ENCODE results near the gene OGA. TPM values are rescaled to one million over a fixed set of nuclear protein-coding genes. Genes with fewer than 3 reads are reported as not detected.

OGA gene
- total RNA-seq, 4 donors from 2014 or later = 70.0 to 214 (median 127) TPM

DNA sequence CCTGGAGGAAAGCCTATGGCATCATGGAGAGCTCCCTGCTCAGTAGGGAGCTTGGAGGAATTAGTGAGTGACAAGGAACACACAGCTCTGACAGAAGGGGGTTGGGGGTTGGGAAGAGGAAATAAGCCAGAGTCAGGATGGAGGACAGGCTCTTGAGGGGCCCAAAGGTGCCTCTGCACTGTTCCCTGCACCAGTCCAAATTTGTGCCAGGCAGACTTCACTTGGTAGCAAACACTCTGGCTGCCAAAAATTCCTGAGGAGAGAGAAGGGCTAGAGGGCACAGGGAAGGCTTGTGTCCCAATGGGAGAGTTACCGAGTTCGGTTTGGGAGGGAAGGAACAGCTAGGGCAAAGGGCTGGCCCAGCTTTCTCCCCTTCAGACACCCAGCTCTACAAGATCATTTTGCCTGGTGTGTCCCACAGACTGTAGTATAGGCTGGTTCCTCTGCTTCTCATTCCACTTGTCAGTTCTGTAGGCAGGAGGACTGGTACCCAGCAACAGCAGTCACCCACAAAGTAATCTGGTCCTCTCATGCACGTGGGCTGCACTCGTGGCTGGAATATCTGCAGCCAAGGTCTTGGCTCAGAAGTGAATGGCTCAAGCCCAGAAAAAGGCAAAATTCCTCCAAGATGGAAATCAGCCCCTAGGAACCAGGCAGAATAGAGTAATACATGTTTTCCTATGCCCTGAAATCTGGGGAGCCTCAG, 33.3 kb upstream of the OGA start:
- TF ChIP-seq, protein P1, sequence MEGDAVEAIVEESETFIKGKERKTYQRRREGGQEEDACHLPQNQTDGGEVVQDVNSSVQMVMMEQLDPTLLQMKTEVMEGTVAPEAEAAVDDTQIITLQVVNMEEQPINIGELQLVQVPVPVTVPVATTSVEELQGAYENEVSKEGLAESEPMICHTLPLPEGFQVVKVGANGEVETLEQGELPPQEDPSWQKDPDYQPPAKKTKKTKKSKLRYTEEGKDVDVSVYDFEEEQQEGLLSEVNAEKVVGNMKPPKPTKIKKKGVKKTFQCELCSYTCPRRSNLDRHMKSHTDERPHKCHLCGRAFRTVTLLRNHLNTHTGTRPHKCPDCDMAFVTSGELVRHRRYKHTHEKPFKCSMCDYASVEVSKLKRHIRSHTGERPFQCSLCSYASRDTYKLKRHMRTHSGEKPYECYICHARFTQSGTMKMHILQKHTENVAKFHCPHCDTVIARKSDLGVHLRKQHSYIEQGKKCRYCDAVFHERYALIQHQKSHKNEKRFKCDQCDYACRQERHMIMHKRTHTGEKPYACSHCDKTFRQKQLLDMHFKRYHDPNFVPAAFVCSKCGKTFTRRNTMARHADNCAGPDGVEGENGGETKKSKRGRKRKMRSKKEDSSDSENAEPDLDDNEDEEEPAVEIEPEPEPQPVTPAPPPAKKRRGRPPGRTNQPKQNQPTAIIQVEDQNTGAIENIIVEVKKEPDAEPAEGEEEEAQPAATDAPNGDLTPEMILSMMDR (IDR thresholded peaks at IDR 0.05) = no peak
- DNase-seq (ENCODE audit: low spot score) = no peak
- peak; percentile 26 for ATAC-seq (ENCODE audit: low FRiP score)

DNA sequence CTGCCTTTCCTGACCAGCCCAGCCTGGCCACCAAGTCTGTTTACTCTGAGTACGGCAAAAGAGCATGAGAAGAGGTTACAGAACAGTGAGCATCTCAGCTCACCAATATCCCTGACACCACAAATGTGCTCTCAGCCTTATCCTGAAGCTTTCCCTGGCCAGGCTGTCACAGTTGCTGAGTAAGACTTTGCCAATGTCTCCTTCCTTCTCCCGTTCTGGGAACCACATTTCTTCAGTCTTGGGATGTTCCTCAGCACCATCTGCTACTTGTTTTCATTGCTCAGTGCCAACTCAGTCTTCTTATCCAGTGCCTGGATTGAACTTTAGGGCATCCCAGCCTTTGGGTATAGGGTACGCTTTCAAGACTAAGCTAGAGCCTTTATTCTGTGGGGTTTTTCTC, 32.5 kb upstream of the OGA start:
- TF ChIP-seq, protein P1 (IDR thresholded peaks at IDR 0.05) = no peak
- no peak for ATAC-seq (ENCODE audit: low FRiP score)

DNA sequence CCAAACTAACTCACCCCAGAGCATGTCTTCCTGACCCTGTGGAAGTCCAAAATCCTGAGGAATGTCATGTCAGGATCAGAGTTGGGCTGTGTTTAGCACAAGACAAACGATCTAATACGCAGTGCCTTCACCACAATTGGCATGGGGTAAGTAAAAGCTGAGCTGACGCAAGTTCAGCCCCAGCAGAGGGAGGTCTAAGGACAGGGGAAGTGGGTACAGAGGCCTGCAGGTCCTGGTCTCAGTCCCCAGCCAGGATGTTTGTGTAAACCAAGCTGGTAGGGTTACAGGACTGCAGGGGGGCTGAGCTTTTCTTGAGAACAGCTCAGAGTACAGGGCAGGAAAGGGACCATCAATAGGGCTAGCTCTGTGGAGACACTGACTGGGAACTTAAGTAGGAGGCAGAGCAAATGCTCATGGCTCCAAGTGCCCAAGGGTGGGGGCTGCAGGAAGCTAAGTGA, 30.7 kb upstream of the OGA start:
- ATAC-seq (ENCODE audit: low FRiP score) = peak; percentile 34

More for the DNA sequence above, 32.5 kb upstream of the OGA start:
- DNase-seq (ENCODE audit: low spot score) = no peak

DNA sequence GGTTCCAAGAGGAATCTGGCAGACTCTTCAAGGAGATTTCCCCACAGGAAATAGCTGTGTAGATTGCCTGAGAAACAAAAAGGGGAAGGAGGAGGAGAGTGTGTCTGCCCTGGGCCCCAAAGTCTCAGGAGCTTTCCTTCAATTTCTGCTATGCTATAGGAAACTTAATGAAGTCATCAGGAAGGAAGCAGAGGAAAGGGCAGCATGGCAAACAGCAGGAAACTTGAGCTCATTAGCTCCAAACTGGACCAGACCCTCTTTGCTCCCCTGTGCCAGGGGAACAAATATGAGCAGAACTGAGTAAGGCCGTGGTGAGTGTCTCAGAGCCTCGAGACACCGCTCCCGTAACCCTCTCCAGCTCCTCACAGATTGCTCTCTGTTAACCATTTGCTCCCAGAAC, 30.2 kb upstream of the OGA start:
- TF ChIP-seq, protein P1 (IDR thresholded peaks at IDR 0.05) = no peak
- DNase-seq (ENCODE audit: low spot score) (no peak), ATAC-seq (ENCODE audit: low FRiP score) (no peak)

More for the DNA sequence above, 30.7 kb upstream of the OGA start:
- no peak for DNase-seq (ENCODE audit: low spot score)
- TF ChIP-seq, protein P1 (IDR thresholded peaks at IDR 0.05) = no peak

DNA sequence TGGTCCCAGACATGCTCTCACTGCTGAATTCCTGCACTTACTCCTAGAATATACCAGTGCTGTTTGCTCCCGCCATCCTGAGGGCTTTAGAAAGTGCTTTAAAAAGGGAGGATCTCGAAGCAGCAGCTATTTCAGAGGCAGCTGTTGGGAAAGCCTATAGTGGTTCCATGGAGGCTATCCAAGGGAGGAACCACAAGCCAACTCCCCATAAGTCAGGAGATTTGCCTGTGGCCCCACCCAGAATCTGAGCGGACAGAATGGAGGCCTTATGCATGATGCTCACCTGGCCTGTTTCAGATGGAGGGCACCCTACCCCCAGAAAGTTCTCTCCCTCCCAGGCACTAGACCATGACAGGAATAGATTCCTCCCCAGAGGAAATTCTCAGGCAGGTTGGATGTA, 27.6 kb upstream of the OGA start:
- TF ChIP-seq, protein P1 (IDR thresholded peaks at IDR 0.05) = no peak
- no peak for ATAC-seq (ENCODE audit: low FRiP score)
- no peak for DNase-seq (ENCODE audit: low spot score)

DNA sequence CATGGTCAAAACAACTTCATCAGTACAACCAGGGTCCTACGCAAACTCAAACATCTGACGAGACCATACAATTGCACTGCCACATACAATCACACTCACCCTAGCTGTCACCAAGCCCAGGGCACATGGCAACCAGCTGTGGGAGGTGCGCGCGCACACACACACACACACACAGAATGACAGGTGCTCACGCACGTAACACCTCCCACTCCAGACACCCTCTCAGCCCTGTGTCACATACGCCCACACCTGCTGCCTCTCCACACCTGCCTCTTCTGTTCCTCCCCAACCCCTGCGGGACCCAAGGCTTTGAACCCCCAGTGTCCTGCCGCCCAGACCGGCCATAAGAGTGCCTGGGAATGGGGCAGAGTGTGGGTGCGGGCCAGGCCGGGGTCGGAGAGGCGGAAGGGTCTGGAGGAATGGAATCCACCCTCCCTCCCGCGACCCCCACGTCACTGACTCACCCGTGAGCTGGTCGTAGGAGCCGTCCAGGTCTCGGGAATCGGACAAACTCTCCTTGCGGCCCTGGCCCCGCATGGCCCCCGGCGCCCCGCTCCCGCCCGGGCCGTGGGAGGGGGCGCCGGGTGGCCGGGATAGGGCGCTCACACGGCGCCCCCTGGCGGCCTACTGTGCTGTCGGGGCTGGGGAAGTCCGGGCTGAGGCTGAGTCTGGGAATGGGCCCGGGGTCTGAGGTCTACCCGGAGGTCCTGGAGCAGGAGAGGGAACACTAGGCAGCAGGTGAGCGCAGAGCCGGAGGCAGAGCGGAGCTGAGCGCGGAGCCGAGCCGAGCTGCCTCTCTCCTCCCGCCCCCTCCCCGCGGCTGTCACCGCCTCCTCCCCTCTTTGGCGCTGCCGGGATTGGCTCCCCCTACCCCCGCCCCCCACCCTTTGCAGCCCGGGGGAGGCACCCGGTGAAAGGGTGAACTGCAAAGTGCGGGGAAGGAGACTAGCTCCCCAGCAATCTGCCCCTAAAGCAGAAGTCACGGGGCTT, 25.1 kb upstream of the OGA start, which contains the start of gene KCNIP2:
Gene KCNIP2, minus strand, starts transcription at position 769 of the 990 bp plus-strand sequence. Its CDS starts 232 bp downstream, at position 537.
- ATAC-seq (ENCODE audit: low FRiP score) (no peak), DNase-seq (ENCODE audit: low spot score) (no peak)
- TF ChIP-seq, protein P1 (IDR thresholded peaks at IDR 0.05) = no peak
